AG09309 (cell line): ENCODE results near the gene DDI1.

Experiments
- DNase-seq: peaks from one replicate; pipeline ENCODE4 v3.0.0-alpha.2; 2010; ENCODE audit warnings: low read depth
- H3K4me3 ChIP-seq: 2 replicates; pipeline ENCODE4 v1.5.1; 2011; ENCODE audit warnings: mild to moderate bottlenecking, low read depth, low read length, moderate library complexity; ENCODE audit not compliant: control insufficient read depth
- CTCF ChIP-seq: IDR thresholded peaks from 2 replicates; pipeline ENCODE4 v1.5.1; 2011; ENCODE audit warnings: mild to moderate bottlenecking, low read depth, low read length, inconsistent platforms; ENCODE audit not compliant: insufficient read depth, control insufficient read depth; ENCODE audit errors: missing control alignments

DDI1 gene

GRCh38 chr11:104058680-104059079 lies 22.2 kb downstream of the DDI1 start:
- no peak for DNase-seq
- no peak for TF ChIP-seq CTCF
- H3K4me3 ChIP-seq: no peak overlapping the region

- DNase-seq: no peak
- no peak overlapping the region for H3K4me3 ChIP-seq
- TF ChIP-seq CTCF: no peak
Measured at GRCh38 chr11:104060004-104060794, 23.8 kb downstream of the DDI1 start.

GRCh38 chr11:104060820-104061219 lies 24.4 kb downstream of the DDI1 start:
- no peak for DNase-seq
- TF ChIP-seq CTCF: no peak
- no peak overlapping the region for H3K4me3 ChIP-seq

- H3K4me3 ChIP-seq: no peak overlapping the region
- no peak for DNase-seq
- TF ChIP-seq CTCF: no peak
Measured at GRCh38 chr11:104061853-104062521, 25.5 kb downstream of the DDI1 start.

- H3K4me3 ChIP-seq: no peak overlapping the region
- TF ChIP-seq CTCF: no peak
- DNase-seq: no peak
Measured at GRCh38 chr11:104064034-104064630, 27.7 kb downstream of the DDI1 start.

GRCh38 chr11:104067534-104067933 lies 31.1 kb downstream of the DDI1 start:
- DNase-seq: no peak
- TF ChIP-seq CTCF: no peak
- no peak overlapping the region for H3K4me3 ChIP-seq
